AML-193 (cell line): ENCODE measurements around the gene PSMA4.
"Not testable (repeated sequence)": the region's sequence is repeated elsewhere in the genome, so short reads cannot be mapped to it uniquely, and the experiment has no call there.

Source experiments
- DNase-seq, 2 experiments: peaks; one replicate each; lab custom pipeline; 2025; lab: John Stamatoyannopoulos, UW

PSMA4 gene

GRCh38 chr15:78540141-78540870 is at the start of gene PSMA4:
TSS of gene PSMA4 (plus strand) at chr15:78540444. CDS start at chr15:78541928, 1,484 bp downstream.
- DNase-seq = peak; percentile 75 to 76

- DNase-seq = no peak
These were observed 47.4 kb upstream of the PSMA4 start for GRCh38 chr15:78492872-78493271.

GRCh38 chr15:78501857-78502256 is 38.4 kb upstream of the PSMA4 start:
- DNase-seq = no peak

- DNase-seq = no peak
These were observed 37.6 kb upstream of the PSMA4 start for GRCh38 chr15:78502641-78503040.

- peak; percentile 60 to 68 for DNase-seq
These were observed 33.0 kb upstream of the PSMA4 start, which contains the start of gene HYKK for GRCh38 chr15:78506971-78507830. TSS of gene HYKK (plus strand) at chr15:78507577. CDS start at chr15:78513089, 5,512 bp downstream.

GRCh38 chr15:78507831-78508160 is 32.4 kb upstream of the PSMA4 start:
- DNase-seq = no peak

- no peak for DNase-seq
These were observed 32.0 kb upstream of the PSMA4 start for GRCh38 chr15:78508272-78508671.

- no peak for DNase-seq
These were observed 30.4 kb upstream of the PSMA4 start for GRCh38 chr15:78509726-78510312.

- not testable (repeated sequence) for DNase-seq
These were observed 20.2 kb upstream of the PSMA4 start for GRCh38 chr15:78520035-78520434.

- no peak for DNase-seq
These were observed 16.0 kb upstream of the PSMA4 start for GRCh38 chr15:78524230-78524629.

GRCh38 chr15:78527325-78527724 is 12.9 kb upstream of the PSMA4 start:
- DNase-seq = no peak

- DNase-seq = no peak
These were observed 6.9 kb upstream of the PSMA4 start for GRCh38 chr15:78533331-78533730.

GRCh38 chr15:78536134-78536533 is 4.1 kb upstream of the PSMA4 start:
- no peak for DNase-seq

GRCh38 chr15:78537266-78537905 is 2.9 kb upstream of the PSMA4 start:
- no peak for DNase-seq

GRCh38 chr15:78538358-78538757 is 1.9 kb upstream of the PSMA4 start:
- DNase-seq = no peak

GRCh38 chr15:78539464-78540140 is 642 bp upstream of the PSMA4 start:
- peak in 1 of 2 experiments; percentile 66 for DNase-seq

- peak; percentile 6 to 18 for DNase-seq
These were observed 863 bp downstream of the PSMA4 start for GRCh38 chr15:78540871-78541743.

- DNase-seq = no peak
These were observed 1.4 kb downstream of the PSMA4 start for GRCh38 chr15:78541744-78542034.

GRCh38 chr15:78542647-78543046 is 2.4 kb downstream of the PSMA4 start:
- DNase-seq = no peak

- no peak for DNase-seq
These were observed 9.9 kb downstream of the PSMA4 start for GRCh38 chr15:78550194-78550593.

- DNase-seq = no peak
These were observed 10.6 kb downstream of the PSMA4 start for GRCh38 chr15:78550815-78551214.
